Stimulated activated CD8-positive, alpha-beta memory T cell treated with anti-CD3 and anti-CD28 coated beads, Interleukin-7, amount 100 ng/mL, for 1 hour (primary cell): ENCODE measurements around the gene PLD4.
"Not testable (repeated sequence)": the region's sequence is repeated elsewhere in the genome, so short reads cannot be mapped to it uniquely, and the experiment has no call there.

Source experiments
- DNase-seq, 2 donors: peaks; one replicate each; pipeline ENCODE4 v3.0.0-alpha.2; 2020; ENCODE audit warnings: low read depth in 2 of 2

The PLD4 gene

GRCh38 chr14:104940526-104941150, 16.0 kb downstream of the PLD4 start:
- DNase-seq: no peak

- no peak for DNase-seq
Measured at GRCh38 chr14:104941508-104942365, 17.1 kb downstream of the PLD4 start.

- no peak for DNase-seq
Measured at GRCh38 chr14:104942586-104942985, 17.9 kb downstream of the PLD4 start.

GRCh38 chr14:104943216-104944015, 18.7 kb downstream of the PLD4 start:
- not testable (repeated sequence) for DNase-seq

GRCh38 chr14:104944016-104944308, 19.3 kb downstream of the PLD4 start:
- not testable (repeated sequence) for DNase-seq

- DNase-seq: not testable (repeated sequence)
Measured at GRCh38 chr14:104944436-104945205, 19.9 kb downstream of the PLD4 start.

- DNase-seq: not testable (repeated sequence)
Measured at GRCh38 chr14:104945266-104945665, 20.6 kb downstream of the PLD4 start.

GRCh38 chr14:104945986-104946965, 21.6 kb downstream of the PLD4 start:
- not testable (repeated sequence) for DNase-seq

GRCh38 chr14:104947201-104947600, 22.5 kb downstream of the PLD4 start:
- not testable (repeated sequence) for DNase-seq

GRCh38 chr14:104947881-104948735, 23.4 kb downstream of the PLD4 start:
- DNase-seq: not testable (repeated sequence)

- no peak for DNase-seq
Measured at GRCh38 chr14:104948736-104949031, 24.0 kb downstream of the PLD4 start.

- DNase-seq: not testable (repeated sequence)
Measured at GRCh38 chr14:104949406-104949955, 24.8 kb downstream of the PLD4 start.

GRCh38 chr14:104950021-104950420, 25.3 kb downstream of the PLD4 start:
- no peak for DNase-seq

GRCh38 chr14:104950701-104951100, 26.0 kb downstream of the PLD4 start:
- DNase-seq: not testable (repeated sequence)

- not testable (repeated sequence) for DNase-seq
Measured at GRCh38 chr14:104951863-104952657, 27.4 kb downstream of the PLD4 start.

- DNase-seq: no peak
Measured at GRCh38 chr14:104953097-104953496, 28.4 kb downstream of the PLD4 start.

- no peak for DNase-seq
Measured at GRCh38 chr14:104953896-104954656, 29.4 kb downstream of the PLD4 start.
